ENCODE data around the gene METTL24.
"Not testable (repeated sequence)": the region's sequence is repeated elsewhere in the genome, so short reads cannot be mapped to it uniquely, and the experiment has no call there.

METTL24 gene

GRCh38 chr6:110363748-110364147 is 5.6 kb upstream of the METTL24 start:
- DNase-seq (ENCODE audit: low read depth in 2 of 2): no peak

GRCh38 chr6:110360676-110361075 is 2.5 kb upstream of the METTL24 start:
- DNase-seq (ENCODE audit: low read depth in 2 of 2): no peak

DNA sequence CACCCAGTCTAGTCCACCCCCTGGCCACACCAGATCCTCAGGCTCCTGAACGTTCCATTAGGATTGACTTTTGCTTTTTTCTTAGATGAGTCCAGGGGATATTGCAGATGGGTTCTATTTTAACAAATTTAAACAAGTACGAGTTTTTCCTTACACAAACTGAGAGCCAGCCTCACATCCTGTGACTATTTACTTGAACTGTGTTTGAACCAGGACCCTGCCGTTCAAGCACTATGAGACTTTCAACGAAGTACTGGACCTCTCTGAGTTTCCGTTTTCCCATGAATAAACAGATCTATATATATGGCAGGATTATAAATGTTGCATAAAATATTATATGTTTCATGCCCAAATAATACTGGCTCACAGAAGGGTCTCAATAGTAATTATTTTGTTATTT is 1.4 kb upstream of the METTL24 start:
- DNase-seq (ENCODE audit: low read depth in 2 of 2): no peak

DNA sequence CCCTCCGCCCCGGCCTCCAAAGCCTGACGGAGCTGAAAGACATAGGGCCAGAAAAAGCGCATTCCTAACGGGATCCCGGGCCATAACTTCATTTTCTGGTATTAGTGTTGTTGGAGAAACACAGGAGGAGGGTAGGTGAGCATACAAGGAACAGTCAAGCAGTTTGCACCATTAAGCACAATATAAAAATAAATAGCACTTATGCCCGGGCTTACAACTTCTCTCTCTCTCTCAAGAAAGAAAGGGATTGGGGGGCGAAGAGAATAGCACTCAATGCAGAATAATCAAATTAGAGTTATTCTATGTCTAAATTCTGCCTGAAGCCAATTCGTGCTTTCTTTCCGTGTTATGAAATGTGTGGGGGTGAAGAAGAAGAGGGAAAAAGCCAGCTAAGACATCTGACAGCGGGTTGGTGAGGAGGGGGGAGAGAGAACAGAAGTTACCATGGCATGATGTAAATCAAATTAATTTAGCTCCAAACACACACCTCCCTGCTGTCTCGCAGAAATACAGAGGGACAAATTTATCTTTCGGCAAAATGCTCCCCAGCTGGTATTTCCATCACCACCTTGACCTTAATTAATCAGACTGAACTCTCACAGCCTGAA is 508 bp upstream of the METTL24 start:
- DNase-seq (ENCODE audit: low read depth in 2 of 2): no peak

GRCh38 chr6:110357298-110357663 is 868 bp downstream of the METTL24 start:
- DNase-seq (ENCODE audit: low read depth in 2 of 2): no peak

DNA sequence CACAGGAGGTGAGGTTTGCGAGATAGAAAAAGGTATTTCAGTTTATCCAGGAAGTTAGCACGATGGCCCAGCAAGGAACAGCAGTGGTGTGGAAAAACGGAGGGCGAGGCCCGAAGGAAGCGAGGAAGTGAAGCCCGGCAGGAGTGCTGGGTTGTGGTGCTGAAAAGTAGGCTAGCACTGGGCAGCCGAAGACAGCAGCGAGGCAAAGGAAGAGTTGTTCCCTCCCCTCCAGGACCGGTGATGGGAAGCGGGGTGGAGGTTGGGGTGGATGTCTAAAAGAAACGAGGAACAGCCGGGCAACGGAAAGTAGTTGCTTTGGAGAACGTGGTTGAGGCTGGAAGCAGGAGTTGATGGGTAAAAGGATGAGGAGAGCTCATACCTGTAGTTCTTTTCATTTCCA is 1.4 kb downstream of the METTL24 start:
- DNase-seq (ENCODE audit: low read depth in 2 of 2): no peak

GRCh38 chr6:110355727-110356126 is 2.4 kb downstream of the METTL24 start:
- no peak for DNase-seq (ENCODE audit: low read depth in 2 of 2)

GRCh38 chr6:110355022-110355421 is 3.1 kb downstream of the METTL24 start:
- DNase-seq (ENCODE audit: low read depth in 2 of 2): no peak

DNA sequence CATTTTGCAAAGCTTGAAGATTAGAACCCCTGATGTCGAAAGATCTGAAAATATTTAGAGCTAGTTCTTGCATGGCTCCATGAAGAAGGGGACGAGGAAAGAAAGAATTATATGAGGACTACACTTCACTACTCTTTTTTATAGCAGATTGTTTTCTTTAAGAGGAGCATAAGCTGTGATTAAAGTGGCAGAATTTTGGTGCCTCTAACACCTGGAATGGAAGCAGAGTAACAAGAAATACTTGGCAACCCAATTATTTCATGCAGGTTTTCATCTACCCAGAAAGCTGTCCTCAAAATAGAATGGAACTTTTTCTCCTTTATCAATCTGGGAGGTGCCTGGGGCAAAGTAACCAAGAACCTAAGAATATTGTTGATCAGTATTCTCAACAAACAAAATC is 4.0 kb downstream of the METTL24 start:
- no peak for DNase-seq (ENCODE audit: low read depth in 2 of 2)

DNA sequence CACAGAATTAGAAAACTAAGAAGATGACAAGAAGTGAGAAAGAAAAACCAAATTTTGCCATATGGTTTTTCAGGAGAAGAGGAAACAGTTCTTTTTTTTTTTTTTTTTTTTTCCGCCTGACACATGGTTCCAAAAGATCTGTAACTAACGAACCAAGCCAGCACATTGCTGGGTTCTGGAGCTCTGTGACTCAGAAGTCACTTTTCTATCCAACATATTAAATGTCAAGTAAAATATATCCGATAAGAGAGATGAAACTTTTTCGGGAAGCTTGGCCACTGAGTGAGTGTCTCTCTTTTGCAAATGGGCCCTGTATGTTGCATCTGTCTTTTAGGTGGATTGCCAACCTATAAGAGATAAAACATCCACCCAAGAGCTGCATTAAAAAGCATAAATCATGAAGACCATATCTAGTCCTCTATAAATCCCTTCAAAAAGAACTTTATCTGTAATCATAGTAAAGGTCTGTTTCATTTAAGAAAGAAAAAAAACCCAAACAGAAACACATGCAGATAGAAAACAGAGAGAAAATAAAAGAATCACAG is 4.6 kb downstream of the METTL24 start:
- no peak for DNase-seq (ENCODE audit: low read depth in 2 of 2)

GRCh38 chr6:110352563-110353262 is 5.4 kb downstream of the METTL24 start:
- DNase-seq (ENCODE audit: low read depth in 2 of 2): no peak

GRCh38 chr6:110351986-110352385 is 6.2 kb downstream of the METTL24 start:
- DNase-seq (ENCODE audit: low read depth in 2 of 2): no peak

GRCh38 chr6:110351546-110351945 is 6.6 kb downstream of the METTL24 start:
- DNase-seq (ENCODE audit: low read depth in 2 of 2): no peak

DNA sequence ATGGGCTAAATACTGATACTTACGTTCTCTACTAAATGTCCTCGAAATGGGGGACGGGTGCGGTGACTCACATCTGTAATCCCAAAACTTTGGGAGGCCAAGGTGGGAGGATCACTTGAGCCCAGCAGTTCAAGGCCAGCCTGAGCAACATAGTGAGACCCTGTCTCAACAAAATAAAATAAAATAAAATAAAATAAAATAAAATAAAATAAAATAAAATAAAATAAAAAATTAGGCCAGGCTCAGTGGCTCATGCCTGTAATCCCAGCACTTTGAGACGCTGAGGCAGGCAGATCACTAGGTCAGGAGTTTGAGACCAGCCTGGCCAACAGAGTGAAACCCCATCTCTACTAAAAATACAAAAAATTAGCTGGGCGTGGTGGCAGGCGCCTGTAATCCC is 7.6 kb downstream of the METTL24 start:
- not testable (repeated sequence) for DNase-seq (ENCODE audit: low read depth in 2 of 2)

- DNase-seq (ENCODE audit: low read depth in 2 of 2): no peak
Measured at GRCh38 chr6:110348961-110349690, 9.0 kb downstream of the METTL24 start.

- no peak for DNase-seq (ENCODE audit: low read depth in 2 of 2)
Measured at GRCh38 chr6:110345025-110345424, 13.1 kb downstream of the METTL24 start.

GRCh38 chr6:110342759-110343158 is 15.4 kb downstream of the METTL24 start:
- DNase-seq (ENCODE audit: low read depth in 2 of 2): no peak

DNA sequence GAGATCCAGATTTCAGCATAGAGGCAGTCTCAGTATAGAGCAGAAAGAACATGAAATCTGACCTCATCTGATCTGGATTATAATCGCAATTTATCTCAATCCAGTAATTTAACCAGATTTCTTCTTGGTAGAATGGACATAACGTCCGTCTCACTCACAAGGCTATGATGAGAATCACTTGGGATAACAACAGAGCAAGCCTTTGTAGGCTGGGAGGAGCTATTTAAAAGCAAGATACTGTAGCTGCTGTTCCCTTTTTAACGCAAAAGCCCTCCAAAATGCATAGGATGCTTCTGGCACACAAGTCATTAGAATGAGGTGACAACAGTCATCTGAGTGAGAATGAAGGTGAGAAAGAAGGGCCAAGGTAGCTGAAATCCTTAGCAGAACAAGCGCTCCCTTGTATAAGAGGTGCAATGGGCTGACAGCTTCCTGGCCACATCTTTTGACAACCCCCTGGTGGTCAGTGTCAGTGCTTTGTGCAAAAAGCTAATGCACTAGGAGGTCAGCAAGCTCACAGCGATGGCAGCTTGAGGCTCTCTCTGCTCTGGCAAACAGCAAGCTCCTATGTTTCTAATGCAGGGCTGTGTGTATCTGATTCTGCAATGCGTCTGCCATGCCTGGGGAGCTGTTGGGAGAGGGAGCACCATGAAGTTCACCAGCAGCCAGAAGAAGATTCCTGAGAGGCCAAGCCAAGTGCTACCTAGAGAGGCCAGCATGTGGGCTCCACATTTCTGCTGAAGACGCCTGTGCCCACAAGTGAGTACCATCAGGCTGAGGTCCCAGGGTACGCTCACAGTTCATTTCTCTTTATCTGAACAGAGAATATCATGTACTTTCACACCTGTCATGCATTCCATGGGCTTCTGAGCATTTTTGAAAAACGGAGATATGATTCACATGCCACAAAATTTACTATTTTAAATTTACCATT is 16.2 kb downstream of the METTL24 start:
- DNase-seq (ENCODE audit: low read depth in 2 of 2): no peak

- DNase-seq (ENCODE audit: low read depth in 2 of 2): no peak
Measured at GRCh38 chr6:110341067-110341466, 17.1 kb downstream of the METTL24 start.

- no peak for DNase-seq (ENCODE audit: low read depth in 2 of 2)
Measured at GRCh38 chr6:110340392-110340965, 17.7 kb downstream of the METTL24 start.

- no peak for DNase-seq (ENCODE audit: low read depth in 2 of 2)
Measured at GRCh38 chr6:110338820-110339470, 19.2 kb downstream of the METTL24 start.

All from stimulated activated CD8-positive, alpha-beta memory T cell treated with anti-CD3 and anti-CD28 coated beads, Interleukin-15, amount 100 ng/mL, for 48 hours (primary cell).